Measurements from ENCODE around the gene CITED2.

DNA sequence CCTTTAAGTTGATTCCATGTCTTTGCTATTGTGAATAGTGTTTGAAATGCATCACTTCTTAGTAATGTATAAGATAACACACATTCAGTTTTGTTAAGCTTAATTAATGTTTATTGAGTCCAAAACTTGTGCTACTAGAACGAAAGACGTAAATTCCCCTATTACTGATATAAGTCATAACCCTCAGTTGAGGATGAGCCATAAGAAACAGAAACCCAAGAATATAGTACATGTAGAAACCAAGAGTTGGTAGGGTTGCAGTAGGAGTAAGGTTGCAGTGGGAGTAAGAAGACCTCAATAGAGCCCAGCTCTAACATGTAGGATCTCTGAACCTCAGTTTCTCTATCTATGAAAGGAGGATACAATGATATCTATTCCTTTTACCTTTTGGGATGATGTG is 19.3 kb downstream of the CITED2 start:
- TF ChIP-seq, protein P1, sequence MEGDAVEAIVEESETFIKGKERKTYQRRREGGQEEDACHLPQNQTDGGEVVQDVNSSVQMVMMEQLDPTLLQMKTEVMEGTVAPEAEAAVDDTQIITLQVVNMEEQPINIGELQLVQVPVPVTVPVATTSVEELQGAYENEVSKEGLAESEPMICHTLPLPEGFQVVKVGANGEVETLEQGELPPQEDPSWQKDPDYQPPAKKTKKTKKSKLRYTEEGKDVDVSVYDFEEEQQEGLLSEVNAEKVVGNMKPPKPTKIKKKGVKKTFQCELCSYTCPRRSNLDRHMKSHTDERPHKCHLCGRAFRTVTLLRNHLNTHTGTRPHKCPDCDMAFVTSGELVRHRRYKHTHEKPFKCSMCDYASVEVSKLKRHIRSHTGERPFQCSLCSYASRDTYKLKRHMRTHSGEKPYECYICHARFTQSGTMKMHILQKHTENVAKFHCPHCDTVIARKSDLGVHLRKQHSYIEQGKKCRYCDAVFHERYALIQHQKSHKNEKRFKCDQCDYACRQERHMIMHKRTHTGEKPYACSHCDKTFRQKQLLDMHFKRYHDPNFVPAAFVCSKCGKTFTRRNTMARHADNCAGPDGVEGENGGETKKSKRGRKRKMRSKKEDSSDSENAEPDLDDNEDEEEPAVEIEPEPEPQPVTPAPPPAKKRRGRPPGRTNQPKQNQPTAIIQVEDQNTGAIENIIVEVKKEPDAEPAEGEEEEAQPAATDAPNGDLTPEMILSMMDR (IDR thresholded peaks at IDR 0.05): no peak
- TF ChIP-seq POLR2A (IDR thresholded peaks at IDR 0.05): no peak
